K562 (cell line): ENCODE data around the gene CPNE8.

ENCODE experiments used
- ADNP ChIP-seq: fragments of 200-800 bp; sonication (Bioruptor generic); IDR thresholded peaks from 2 replicates; pipeline ENCODE4 v1.6.1; 2016; ENCODE audit warnings: missing genetic modification characterization, missing compliant biosample characterization
- SMC3 ChIP-seq: conservative IDR thresholded peaks from 2 replicates; pipeline ENCODE4 v1.6.1; 2011; ENCODE audit warnings: low read depth, low read length, improper control_type of control experiment; ENCODE audit not compliant: insufficient read depth
- TAF1 ChIP-seq: IDR thresholded peaks from 2 replicates; pipeline ENCODE4 v1.6.1; 2011; ENCODE audit warnings: mild to moderate bottlenecking, low read length, moderate library complexity; ENCODE audit not compliant: insufficient read depth, control insufficient read depth, severe bottlenecking; ENCODE audit errors: extremely low read depth
- ZNF23 ChIP-seq: fragments of 250-450 bp; sonication (Bioruptor Pico); IDR thresholded peaks from 2 replicates; pipeline ENCODE4 v1.4.0; 2020; ENCODE audit warnings: mild to moderate bottlenecking

DNA sequence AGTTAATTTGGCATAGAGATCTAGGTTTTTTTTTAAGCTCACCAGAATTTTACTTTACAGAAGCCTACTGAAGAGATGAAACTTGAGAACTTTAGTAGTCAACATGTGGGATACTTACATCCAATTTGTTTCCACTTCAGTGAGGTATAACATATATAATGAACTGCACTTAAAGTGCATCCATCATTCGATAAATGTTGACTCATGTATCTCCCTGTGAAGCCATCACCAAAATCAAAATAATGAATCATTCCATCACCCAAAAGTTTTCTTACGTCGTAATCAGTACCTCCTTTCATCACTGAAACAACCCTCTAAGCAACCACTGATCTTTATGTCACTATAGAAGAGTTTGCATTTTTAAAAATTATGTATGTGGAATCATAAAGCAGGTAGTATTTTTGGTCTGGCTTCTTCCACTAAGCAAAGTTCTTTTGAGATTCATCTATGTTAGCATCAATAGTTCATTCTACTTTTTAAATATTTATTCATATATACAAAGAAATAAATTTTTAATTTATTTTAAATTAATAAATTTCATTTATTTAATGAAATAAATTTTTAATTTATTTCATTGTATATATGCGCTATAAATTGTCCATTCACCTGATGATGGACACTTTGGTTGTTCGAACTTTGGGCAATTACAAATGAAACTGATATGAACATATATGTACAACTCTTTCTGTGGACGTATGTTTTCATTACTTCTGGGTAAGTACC, 2.0 kb upstream of the CPNE8 start:
- TF ChIP-seq ADNP, result no peak
- TF ChIP-seq SMC3, result no peak
- no peak for TF ChIP-seq ZNF23
- no peak for TF ChIP-seq TAF1
